Stimulated activated naive CD8-positive, alpha-beta T cell treated with anti-CD3 and anti-CD28 coated beads, Interleukin-15, Interleukin-2, amounts not matched to agents 100 ng/mL and 50 ng/mL, for 24 hours (primary cell): ENCODE data around the gene CTSW.

Experiments used
- H3K27ac Mint-ChIP-seq: one replicate; pipeline ENCODE4 v1.8.0; 2021; ENCODE audit warnings: mild to moderate bottlenecking, mixed read lengths
- H3K27me3 Mint-ChIP-seq: one replicate; pipeline ENCODE4 v1.8.0; 2021; ENCODE audit warnings: mixed read lengths
- H3K36me3 Mint-ChIP-seq: one replicate; pipeline ENCODE4 v1.8.0; 2021; ENCODE audit warnings: low read depth, mixed read lengths
- H3K4me1 Mint-ChIP-seq: one replicate; pipeline ENCODE4 v1.8.0; 2021; ENCODE audit warnings: low read depth, mixed read lengths
- H3K4me3 Mint-ChIP-seq: one replicate; pipeline ENCODE4 v1.8.0; 2021; ENCODE audit warnings: mild to moderate bottlenecking, mixed read lengths
- H3K9me3 Mint-ChIP-seq: one replicate; pipeline ENCODE4 v1.8.0; 2021; ENCODE audit warnings: mixed read lengths

Gene CTSW

GRCh38 chr11:65917077-65917433 lies 37.4 kb downstream of the CTSW start:
- Mint-ChIP-seq H3K4me1 (peaks cover 56% of the 10 kb centered on the region), H3K36me3 (peaks cover 4% of the 10 kb centered on the region), H3K27ac (peak overlapping the region; percentile 55), H3K9me3 (no peaks in the 10 kb centered on the region), H3K27me3 (no peaks in the 10 kb centered on the region), H3K4me3 (peak overlapping the region; percentile 65)

GRCh38 chr11:65917434-65918210 lies 38.0 kb downstream of the CTSW start:
- Mint-ChIP-seq H3K9me3 (no peaks in the 10 kb centered on the region), H3K27ac (peak overlapping the region; percentile 88), H3K36me3 (peaks cover 10% of the 10 kb centered on the region), H3K27me3 (no peaks in the 10 kb centered on the region), H3K4me1 (peaks cover 60% of the 10 kb centered on the region), H3K4me3 (peak overlapping the region; percentile 92)

- H3K4me1 Mint-ChIP-seq: peaks cover 56% of the 10 kb centered on the region
Observed at GRCh38 chr11:65918211-65919140, 38.8 kb downstream of the CTSW start, which contains the start of gene C11orf68. C11orf68 (minus strand) TSS chr11:65919062; CDS start chr11:65919031, 31 bp downstream.

GRCh38 chr11:65919141-65919572 lies 39.5 kb downstream of the CTSW start, which contains the start of gene DRAP1:
DRAP1 (plus strand) TSS chr11:65919426; CDS start chr11:65919502, 76 bp downstream.
- peak within 1 kb of the TSS; percentile 92 for H3K4me3 Mint-ChIP-seq
- H3K36me3 Mint-ChIP-seq: peaks cover 20% of the 10 kb centered on the region
- no peaks in the 10 kb centered on the region for H3K9me3 Mint-ChIP-seq
- H3K4me1 Mint-ChIP-seq: peaks cover 56% of the 10 kb centered on the region
- H3K27ac Mint-ChIP-seq: peak within 1 kb of the TSS; percentile 88
- no peaks in the 10 kb centered on the region for H3K27me3 Mint-ChIP-seq

More at GRCh38 chr11:65918211-65919140, 38.8 kb downstream of the CTSW start, which contains the start of gene C11orf68:
- Mint-ChIP-seq H3K4me3 (peak within 1 kb of the TSS; percentile 92), H3K36me3 (peaks cover 18% of the 10 kb centered on the region), H3K27ac (peak within 1 kb of the TSS; percentile 88), H3K27me3 (no peaks in the 10 kb centered on the region), H3K9me3 (no peaks in the 10 kb centered on the region)

- Mint-ChIP-seq H3K36me3 (peaks cover 20% of the 10 kb centered on the region), H3K9me3 (no peaks in the 10 kb centered on the region), H3K27ac (peak overlapping the region; percentile 88), H3K4me1 (peaks cover 52% of the 10 kb centered on the region), H3K27me3 (no peaks in the 10 kb centered on the region), H3K4me3 (peak overlapping the region; percentile 92)
Observed at GRCh38 chr11:65919573-65920371, 40.1 kb downstream of the CTSW start.

- Mint-ChIP-seq H3K27me3 (no peaks in the 10 kb centered on the region), H3K4me3 (peak overlapping the region; percentile 92), H3K27ac (peak overlapping the region; percentile 88), H3K9me3 (no peaks in the 10 kb centered on the region), H3K4me1 (peaks cover 46% of the 10 kb centered on the region), H3K36me3 (peaks cover 20% of the 10 kb centered on the region)
Observed at GRCh38 chr11:65920372-65920802, 40.8 kb downstream of the CTSW start.

GRCh38 chr11:65921033-65921555 lies 41.5 kb downstream of the CTSW start:
- H3K36me3 Mint-ChIP-seq: peaks cover 20% of the 10 kb centered on the region
- H3K9me3 Mint-ChIP-seq: no peaks in the 10 kb centered on the region
- peaks cover 39% of the 10 kb centered on the region for H3K4me1 Mint-ChIP-seq
- H3K27ac Mint-ChIP-seq: peak overlapping the region; percentile 36
- H3K27me3 Mint-ChIP-seq: no peaks in the 10 kb centered on the region
- peak overlapping the region; percentile 92 for H3K4me3 Mint-ChIP-seq

- Mint-ChIP-seq H3K27me3 (no peaks in the 10 kb centered on the region), H3K36me3 (peaks cover 20% of the 10 kb centered on the region), H3K9me3 (no peaks in the 10 kb centered on the region), H3K4me1 (peaks cover 31% of the 10 kb centered on the region), H3K27ac (no peak overlapping the region), H3K4me3 (no peak overlapping the region)
Observed at GRCh38 chr11:65921876-65922275, 42.2 kb downstream of the CTSW start.

GRCh38 chr11:65922565-65922964 lies 42.9 kb downstream of the CTSW start:
- Mint-ChIP-seq H3K4me1 (peaks cover 33% of the 10 kb centered on the region), H3K36me3 (peaks cover 20% of the 10 kb centered on the region), H3K4me3 (no peak overlapping the region), H3K9me3 (no peaks in the 10 kb centered on the region), H3K27ac (peak overlapping the region; percentile 55), H3K27me3 (no peaks in the 10 kb centered on the region)

- Mint-ChIP-seq H3K36me3 (peaks cover 20% of the 10 kb centered on the region), H3K27ac (peak overlapping the region; percentile 51)
Observed at GRCh38 chr11:65925397-65925796, 45.8 kb downstream of the CTSW start.

GRCh38 chr11:65927904-65928397 lies 48.3 kb downstream of the CTSW start:
- no peaks in the 10 kb centered on the region for H3K27me3 Mint-ChIP-seq
- H3K36me3 Mint-ChIP-seq: peaks cover 7% of the 10 kb centered on the region
- H3K4me1 Mint-ChIP-seq: peaks cover 45% of the 10 kb centered on the region
- peak overlapping the region; percentile 73 for H3K4me3 Mint-ChIP-seq
- H3K27ac Mint-ChIP-seq: peak overlapping the region; percentile 92
- H3K9me3 Mint-ChIP-seq: no peaks in the 10 kb centered on the region

More at GRCh38 chr11:65925397-65925796, 45.8 kb downstream of the CTSW start:
- Mint-ChIP-seq H3K4me3 (no peak overlapping the region), H3K4me1 (peaks cover 39% of the 10 kb centered on the region), H3K9me3 (no peaks in the 10 kb centered on the region), H3K27me3 (no peaks in the 10 kb centered on the region)

GRCh38 chr11:65928667-65929066 lies 49.0 kb downstream of the CTSW start:
- Mint-ChIP-seq H3K4me3 (peak overlapping the region; percentile 73), H3K4me1 (peaks cover 45% of the 10 kb centered on the region), H3K27ac (peak overlapping the region; percentile 92), H3K27me3 (no peaks in the 10 kb centered on the region), H3K36me3 (no peaks in the 10 kb centered on the region), H3K9me3 (no peaks in the 10 kb centered on the region)

GRCh38 chr11:65931773-65932557 lies 52.3 kb downstream of the CTSW start:
- H3K4me1 Mint-ChIP-seq: peaks cover 44% of the 10 kb centered on the region
- H3K4me3 Mint-ChIP-seq: no peak overlapping the region
- H3K27ac Mint-ChIP-seq: no peak overlapping the region
- H3K36me3 Mint-ChIP-seq: no peaks in the 10 kb centered on the region
- H3K27me3 Mint-ChIP-seq: no peaks in the 10 kb centered on the region
- no peaks in the 10 kb centered on the region for H3K9me3 Mint-ChIP-seq
